Astrocyte of the spinal cord (primary cell): ENCODE results near the gene DCST1.
A peak's percentile ranks its signal among the peaks of the same experiment; 100 is the strongest.
"Not testable (repeated sequence)": the region's sequence is repeated elsewhere in the genome, so short reads cannot be mapped to it uniquely, and the experiment has no call there.

ENCODE experiments used
- DNase-seq: peaks from one replicate; pipeline ENCODE4 v3.0.0; 2011; ENCODE audit warnings: low read depth, low spot score
- H3K4me3 ChIP-seq: 2 replicates; pipeline ENCODE4 v1.5.1; 2011; ENCODE audit warnings: low read depth, mild to moderate bottlenecking, low read length, moderate library complexity
- in situ Hi-C: cut with HindIII; loops from 2 replicates; pipeline ENCODE4 v1.10.0; 2017; ENCODE audit warnings: low sequenced_read_pairs
- TF ChIP-seq, protein P1 (sequence below): IDR thresholded peaks from 2 replicates; pipeline ENCODE4 v1.5.1; 2012; ENCODE audit warnings: low read depth, mild to moderate bottlenecking, low read length, inconsistent platforms

Gene DCST1

DNA sequence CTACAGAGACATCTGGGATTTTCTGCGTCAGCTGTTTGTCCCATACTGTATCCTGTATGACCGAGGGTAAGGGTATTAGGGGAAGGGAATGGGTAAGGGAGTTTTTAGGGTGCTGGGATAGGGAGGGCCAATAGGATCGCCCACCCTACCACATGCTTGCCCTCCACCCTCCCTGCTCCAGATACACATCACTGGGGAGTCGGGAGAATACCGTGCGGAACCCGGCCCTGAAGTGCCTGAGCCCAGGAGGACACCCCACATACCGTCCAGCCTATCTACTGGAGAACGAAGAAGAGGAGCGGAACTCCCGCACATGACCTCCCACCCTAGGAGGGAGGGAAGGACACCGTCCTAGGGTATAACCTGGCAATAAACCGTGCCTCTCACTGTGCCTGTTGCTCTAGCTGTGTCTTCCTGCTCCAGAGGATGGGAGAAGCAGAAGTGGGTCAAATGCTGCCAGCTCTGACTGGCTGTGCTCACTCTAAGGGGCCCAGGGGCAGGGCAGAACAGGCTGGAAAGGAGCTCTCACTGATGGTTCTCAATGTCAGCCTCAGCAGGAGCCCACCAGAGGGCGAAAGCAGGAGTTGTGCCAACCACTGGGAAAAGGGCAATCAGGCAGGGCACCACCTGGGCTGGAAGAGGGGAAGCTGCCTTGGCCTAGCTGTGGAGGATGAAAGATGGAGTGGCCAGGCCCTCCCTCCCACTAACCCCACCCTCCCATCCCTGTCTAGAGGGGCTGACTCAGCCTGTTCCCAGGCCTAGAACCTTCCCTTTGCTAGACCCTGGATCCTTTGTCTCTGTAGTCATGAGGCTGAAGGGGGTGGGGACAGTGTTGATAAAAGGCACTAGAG, 40.7 kb upstream of the DCST1 start:
- in situ Hi-C loops = no loop called here
- H3K4me3 ChIP-seq = no peak overlapping the region
- TF ChIP-seq, protein P1, sequence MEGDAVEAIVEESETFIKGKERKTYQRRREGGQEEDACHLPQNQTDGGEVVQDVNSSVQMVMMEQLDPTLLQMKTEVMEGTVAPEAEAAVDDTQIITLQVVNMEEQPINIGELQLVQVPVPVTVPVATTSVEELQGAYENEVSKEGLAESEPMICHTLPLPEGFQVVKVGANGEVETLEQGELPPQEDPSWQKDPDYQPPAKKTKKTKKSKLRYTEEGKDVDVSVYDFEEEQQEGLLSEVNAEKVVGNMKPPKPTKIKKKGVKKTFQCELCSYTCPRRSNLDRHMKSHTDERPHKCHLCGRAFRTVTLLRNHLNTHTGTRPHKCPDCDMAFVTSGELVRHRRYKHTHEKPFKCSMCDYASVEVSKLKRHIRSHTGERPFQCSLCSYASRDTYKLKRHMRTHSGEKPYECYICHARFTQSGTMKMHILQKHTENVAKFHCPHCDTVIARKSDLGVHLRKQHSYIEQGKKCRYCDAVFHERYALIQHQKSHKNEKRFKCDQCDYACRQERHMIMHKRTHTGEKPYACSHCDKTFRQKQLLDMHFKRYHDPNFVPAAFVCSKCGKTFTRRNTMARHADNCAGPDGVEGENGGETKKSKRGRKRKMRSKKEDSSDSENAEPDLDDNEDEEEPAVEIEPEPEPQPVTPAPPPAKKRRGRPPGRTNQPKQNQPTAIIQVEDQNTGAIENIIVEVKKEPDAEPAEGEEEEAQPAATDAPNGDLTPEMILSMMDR = peak; percentile 22
- peak; percentile 51 for DNase-seq

DNA sequence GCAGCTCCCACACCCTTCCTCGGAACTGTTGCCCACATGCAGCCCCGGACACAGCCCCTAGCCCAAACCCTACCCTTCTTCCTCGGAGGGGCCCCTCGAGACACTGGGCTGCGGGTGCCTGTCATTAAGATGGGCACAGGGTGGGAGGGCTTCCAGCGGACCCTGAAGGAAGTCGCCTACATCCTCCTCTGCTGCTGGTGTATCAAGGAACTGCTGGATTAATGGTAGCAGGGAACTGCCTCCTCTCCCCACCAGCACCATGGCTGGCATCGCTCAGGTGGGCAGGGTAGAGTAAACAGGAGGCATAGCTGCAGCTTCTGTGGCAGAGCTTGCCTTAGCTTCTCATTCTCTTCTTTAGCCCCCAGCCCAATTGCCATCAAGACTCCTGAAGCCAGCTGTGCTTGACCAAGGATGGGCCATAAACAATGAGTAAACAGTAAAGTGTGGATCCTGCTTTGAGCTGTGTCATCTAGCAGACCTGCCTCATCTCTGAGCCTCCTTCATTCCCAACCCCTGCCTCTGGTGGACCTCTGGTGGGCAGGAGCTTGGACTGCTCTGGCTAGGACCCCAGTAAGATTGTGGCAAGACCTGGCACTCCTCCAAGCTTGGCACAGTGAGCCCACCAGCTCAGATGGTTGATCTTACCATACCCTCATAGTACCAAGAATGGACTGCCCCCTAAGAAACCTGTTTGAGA, 39.9 kb upstream of the DCST1 start, which contains the start of gene LENEP:
Gene LENEP, plus strand, starts transcription at position 15 of the 697 bp plus-strand sequence. Its CDS starts 22 bp downstream, at position 37.
- TF ChIP-seq, protein P1 = no peak
- in situ Hi-C loops = no loop called here
- DNase-seq = no peak
- H3K4me3 ChIP-seq = no peak within 1 kb of the TSS

DNA sequence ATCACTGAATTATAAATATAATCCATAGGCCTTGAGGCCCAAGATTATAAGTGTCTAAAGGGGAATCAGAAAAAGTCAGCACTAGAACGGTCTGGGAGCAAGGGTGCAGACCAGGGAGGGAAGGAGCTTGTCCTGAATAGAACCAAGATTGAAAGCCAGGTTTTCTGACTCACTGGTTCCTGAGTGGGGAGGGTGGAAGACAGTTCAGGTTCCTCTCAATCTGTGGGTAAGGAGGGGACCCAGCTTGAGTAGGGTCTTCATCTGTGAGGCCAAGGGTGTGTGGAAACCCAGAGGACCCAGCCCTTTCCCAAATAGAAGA, 39.4 kb upstream of the DCST1 start:
- DNase-seq = no peak
- TF ChIP-seq, protein P1 = no peak
- in situ Hi-C loops = no loop called here
- H3K4me3 ChIP-seq = no peak overlapping the region

DNA sequence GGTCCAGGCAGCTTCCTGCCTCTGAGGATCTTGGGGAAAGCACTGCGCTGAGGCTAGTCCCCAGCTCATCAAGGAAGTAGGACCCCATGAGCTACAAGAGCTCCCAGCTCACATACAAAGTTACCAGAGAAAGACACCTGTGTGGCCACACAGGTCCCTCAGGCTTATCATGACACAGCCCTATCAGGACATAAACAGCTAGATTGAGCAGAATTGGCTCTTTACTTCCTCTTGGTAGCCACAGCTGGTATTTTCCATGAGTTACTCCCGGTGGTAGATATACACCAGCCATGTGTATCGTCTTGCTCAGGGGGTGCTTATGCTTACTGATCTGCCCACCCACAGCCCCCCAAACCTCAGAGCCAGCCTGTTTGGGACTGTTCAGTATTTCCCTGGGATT, 39.0 kb upstream of the DCST1 start:
- DNase-seq = no peak
- TF ChIP-seq, protein P1 = no peak
- in situ Hi-C loops = no loop called here
- H3K4me3 ChIP-seq = no peak overlapping the region

DNA sequence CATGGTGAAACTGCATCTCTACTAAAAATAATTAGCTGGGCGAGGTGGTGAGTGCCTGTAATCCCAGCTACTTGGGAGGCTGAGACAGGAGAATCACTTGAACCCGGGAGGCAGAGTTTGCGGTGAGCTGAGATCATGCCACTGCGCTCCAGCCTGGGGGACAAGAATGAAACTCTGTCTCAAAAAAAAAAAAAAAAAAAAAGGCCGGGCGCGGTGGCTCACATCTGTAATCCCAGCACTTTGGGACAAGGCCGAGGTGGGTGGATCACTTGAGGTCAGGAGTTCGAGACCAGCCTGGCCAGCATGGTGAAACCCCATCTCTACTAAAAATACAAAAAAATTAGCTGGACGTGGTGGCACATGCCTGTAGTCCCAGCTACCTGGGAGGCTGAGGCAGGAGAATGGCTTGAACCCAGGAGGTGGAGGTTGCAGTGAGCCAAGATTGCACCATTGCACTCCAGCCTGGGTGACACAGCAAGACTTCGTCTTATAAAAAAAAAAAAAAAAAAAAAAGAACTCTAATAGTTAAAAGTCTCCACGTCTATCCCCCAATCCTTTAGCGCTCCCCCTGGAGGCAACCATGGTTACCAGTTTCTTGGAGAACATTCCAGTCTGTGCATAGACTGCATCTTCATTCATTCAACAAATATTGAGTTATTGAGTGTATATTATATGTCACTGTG, 38.2 kb upstream of the DCST1 start:
- in situ Hi-C loops, H3K4me3 ChIP-seq: not testable (repeated sequence)
- DNase-seq = peak; percentile 75
- TF ChIP-seq, protein P1 = peak; percentile 55

DNA sequence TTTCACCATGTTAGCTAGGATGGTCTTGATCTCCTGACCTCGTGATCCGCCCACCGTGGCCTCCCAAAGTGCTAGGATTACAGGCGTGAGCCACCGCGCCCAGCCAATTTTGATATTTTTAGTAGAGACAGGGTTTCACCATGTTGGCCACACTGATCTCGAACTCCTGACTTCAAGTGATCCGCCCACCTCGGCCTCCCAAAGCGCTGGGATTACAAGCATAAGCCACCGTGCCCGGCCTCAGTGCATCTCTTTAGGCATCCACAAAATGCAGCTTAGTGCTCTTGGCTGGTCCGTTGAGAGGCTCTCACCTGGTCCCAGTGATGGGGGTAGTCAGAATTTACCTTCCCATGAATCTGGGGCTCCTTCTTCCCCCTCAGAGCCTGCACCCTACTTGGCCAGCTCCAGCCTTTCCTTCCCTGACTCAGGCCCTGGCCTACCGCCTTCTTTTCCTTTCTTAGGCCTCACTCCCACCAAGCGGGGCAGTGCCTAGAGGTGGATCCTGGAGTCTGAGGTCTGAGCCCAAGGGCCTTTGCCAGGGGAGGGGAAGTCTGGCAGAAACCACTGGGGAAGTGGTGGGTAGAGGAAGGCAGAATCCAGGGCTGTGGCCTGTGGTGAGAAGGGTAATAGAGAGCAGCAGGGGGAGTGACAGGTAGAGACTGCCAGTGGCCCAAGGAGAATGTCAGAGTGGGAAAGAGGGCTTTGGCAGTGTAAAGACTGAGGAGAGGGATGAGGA, 36.5 kb upstream of the DCST1 start:
- no peak overlapping the region for H3K4me3 ChIP-seq
- TF ChIP-seq, protein P1 = no peak
- DNase-seq = no peak
- in situ Hi-C loops = no loop called here
